ENCODE results near the gene NGFR. TPM values are rescaled to one million over a fixed set of nuclear protein-coding genes. Genes with fewer than 3 reads are reported as not detected.

NGFR gene
- polyA plus RNA-seq, 3 donors = 4.3 to 4.7 (median 4.4) TPM

DNA sequence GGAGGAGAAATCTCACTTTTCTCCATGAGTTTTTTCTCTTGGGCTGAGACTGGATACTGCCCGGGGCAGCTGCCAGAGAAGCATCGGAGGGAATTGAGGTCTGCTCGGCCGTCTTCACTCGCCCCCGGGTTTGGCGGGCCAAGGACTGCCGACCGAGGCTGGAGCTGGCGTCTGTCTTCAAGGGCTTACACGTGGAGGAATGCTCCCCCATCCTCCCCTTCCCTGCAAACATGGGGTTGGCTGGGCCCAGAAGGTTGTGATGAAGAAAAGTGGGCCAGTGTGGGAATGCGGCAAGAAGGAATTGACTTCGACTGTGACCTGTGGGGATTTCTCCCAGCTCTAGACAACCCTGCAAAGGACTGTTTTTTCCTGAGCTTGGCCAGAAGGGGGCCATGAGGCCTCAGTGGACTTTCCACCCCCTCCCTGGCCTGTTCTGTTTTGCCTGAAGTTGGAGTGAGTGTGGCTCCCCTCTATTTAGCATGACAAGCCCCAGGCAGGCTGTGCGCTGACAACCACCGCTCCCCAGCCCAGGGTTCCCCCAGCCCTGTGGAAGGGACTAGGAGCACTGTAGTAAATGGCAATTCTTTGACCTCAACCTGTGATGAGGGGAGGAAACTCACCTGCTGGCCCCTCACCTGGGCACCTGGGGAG, 19.1 kb downstream of the NGFR start:
- no peak for DNase-seq (ENCODE audit: low read depth in 3 of 3, low spot score in 2 of 3)

DNA sequence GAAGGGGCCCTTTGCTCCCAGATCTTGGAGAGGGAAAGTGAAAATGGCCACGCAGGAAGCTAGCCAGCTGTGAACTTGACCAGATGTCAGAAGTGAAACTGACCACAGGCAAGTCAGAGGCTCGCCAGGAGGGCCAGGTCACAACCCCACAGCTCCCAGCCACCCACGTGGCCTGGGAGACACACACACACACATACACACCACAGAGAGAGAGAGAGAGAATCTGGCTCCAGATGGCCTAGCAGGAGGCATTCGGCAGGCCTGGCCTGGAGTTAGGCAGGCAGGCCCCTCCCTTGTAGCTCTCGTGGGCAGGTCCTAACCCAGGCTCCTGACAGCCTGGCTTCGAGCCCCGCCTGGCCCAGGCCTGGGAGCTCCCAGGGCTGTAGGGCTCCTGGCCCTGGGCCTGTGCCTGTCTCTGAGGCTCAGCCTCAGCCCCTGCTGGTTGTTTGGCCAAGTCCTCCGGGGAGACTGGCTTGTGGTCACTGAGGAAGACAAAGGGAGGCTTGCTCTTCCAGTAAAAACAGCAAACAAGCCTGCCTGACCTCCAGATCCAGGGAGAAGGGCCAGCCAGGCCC, 20.2 kb downstream of the NGFR start:
- DNase-seq (ENCODE audit: low read depth in 3 of 3, low spot score in 2 of 3) = peak in 1 of 3 donors; percentile 72

DNA sequence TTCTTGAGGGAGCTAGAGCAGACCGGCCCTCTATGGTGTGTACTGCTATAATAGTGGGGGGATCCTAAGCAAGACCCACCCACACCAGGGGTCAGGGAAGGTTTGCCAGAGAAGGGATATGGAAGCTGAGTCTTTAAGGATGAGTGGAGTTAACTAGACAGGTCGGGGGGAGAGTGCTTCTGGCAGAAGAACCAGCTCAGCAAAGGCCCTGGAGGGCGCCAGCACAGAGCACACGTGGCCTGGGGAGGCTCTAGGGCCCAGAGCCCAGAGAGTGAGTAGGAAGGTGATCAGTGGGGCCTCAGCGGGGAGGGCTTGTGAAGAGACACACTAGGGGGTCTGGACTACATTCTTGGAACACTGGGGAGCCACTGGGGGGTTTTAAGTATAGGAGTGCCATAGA, 21.1 kb downstream of the NGFR start:
- DNase-seq (ENCODE audit: low read depth in 3 of 3, low spot score in 2 of 3) = no peak

DNA sequence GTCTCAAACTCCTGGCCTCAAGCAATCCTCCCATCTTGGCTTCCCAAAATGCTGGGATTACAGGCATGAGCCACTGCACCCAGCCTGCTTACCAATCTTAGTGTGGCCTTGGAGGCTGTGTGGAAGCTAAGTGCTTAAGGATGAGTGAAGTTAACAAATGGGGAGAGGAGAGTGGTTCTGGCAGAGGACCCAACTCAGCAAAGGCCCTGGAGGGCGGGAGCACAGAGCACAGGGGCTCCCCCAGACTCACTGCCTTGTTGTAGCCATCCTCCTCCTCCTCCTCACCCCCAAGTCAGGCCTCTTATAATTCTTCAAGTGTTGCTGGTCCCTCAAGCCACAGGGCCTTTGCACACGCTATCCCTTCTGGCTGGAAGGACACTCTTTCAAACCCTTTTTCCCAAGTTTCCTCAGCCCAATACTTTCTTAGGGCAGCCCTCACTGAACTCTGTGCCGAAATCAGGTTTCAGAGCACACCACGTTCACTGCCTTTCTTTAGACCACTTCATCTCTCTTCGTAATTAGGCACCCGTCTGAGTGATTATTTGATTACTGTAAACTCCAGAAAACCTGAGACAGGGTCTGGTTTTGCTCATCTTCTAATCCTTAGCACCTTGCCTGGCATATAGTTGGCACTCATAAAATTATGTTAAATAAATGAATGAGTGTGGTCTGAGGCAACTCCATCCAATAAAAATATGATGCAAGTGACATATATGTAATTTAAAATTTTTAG, 23.4 kb downstream of the NGFR start:
- DNase-seq (ENCODE audit: low read depth in 3 of 3, low spot score in 2 of 3) = no peak

DNA sequence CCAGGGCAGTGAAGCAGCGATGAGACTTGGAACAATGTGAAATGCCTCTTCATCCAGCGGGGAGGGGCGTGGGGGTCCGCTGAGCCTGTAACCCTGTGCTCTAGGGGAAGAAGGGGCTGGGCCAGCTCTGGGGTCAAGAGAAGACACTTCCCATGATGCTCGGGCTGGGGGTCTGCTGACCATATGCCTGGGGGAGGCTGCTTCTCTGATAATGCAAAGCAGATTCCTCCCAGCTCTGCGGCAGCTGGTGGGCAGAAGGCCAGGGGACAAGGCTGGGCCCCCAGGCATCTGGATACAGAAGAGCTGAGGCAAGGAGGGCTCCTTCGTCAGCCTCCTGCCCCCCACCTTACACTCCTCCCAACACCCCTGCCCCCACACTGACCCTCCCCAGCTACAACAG, 24.7 kb downstream of the NGFR start:
- no peak for DNase-seq (ENCODE audit: low read depth in 3 of 3, low spot score in 2 of 3)

DNA sequence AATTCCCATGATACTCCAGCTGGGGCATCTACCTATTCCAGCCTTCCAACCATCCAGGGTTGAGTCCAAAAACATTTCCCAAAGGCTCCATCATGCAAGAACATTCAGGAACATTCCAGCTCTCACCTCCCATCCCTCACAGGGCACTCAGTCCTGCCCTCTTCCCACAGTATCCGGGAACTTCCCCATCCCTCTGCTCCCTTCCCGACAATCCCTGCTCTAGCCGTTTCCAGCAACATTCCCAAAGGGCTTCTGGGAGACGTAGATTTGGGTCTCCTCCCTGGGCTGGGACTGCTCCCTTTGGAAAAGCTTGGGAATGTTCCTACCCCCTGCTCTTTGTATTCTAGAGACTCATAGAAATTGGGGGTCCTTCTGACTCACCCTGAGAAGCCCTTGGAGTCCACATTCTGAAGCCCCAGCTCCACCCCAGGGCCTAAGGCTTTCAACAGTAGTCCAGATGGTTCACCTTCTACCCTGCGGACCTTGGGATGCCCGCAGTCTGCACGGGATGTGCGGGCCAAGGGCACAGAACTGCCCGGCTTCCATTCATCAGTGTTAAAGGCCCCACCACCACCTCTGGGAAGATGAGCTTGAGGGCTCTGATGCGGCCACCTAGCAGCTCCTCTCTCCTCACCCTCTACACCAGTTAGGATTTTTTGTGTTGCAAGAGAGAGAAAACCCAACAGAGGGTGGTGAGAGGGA, 25.4 kb downstream of the NGFR start:
- no peak for DNase-seq (ENCODE audit: low read depth in 3 of 3, low spot score in 2 of 3)

DNA sequence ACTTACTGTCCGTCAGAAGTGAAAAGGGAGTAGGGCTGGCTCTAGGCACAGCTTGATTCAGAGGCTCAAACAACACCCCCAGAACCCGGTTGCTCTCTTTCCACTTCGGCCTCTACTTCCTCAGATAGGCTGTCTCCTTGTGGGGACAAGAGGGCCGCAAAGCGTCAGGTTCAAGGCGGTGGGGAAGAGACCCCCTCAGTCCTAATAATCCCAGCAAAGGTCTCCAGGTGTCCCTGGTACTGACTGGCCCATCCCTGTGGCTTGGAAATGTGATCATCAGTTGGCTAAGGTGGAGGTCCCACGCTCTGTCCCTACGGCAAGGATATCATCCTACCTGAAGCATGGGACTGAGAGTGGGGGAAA, 26.0 kb downstream of the NGFR start:
- DNase-seq (ENCODE audit: low read depth in 3 of 3, low spot score in 2 of 3) = no peak

DNA sequence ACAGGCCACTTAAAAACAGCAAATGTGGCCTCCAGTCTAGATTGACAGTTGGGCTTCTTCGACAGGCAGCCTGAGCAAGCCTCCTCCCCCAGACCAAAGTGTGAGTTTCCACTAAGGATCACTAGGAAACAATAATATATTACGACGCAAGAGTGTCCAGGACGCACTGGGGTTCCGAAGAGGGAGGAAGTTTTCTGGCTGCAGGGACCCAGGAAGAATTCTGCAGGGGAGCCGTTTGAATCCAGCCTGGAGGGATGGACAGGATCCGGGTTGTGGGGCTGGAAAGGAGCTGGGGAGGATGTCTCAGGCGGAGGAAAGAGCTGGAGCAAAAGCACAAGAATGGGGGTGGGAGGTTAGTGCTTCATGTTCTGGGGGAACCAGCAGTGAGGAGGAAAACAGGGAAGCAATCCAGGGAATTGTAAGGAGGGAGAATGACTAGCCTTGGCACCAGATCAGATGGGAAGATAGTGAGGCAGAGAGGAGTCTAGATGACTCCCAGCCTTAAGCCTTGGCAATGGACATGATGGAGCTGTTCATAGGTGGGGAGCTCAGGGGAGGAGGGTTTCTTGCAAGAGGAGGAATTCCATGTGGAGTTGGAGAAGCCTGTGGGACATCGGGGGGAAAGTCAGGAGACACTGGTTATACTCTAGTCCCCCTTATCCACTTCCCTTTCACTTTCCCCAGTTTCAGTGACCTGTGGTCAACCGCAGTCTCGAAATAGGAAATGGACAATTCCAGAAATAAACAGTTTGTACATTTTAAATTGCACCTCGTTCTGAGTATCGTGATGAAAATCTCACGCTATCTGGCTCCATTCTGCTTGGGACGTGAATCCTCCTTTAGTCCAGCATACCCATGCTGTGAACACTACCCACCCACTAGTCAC, 26.6 kb downstream of the NGFR start:
- DNase-seq (ENCODE audit: low read depth in 3 of 3, low spot score in 2 of 3) = no peak

DNA sequence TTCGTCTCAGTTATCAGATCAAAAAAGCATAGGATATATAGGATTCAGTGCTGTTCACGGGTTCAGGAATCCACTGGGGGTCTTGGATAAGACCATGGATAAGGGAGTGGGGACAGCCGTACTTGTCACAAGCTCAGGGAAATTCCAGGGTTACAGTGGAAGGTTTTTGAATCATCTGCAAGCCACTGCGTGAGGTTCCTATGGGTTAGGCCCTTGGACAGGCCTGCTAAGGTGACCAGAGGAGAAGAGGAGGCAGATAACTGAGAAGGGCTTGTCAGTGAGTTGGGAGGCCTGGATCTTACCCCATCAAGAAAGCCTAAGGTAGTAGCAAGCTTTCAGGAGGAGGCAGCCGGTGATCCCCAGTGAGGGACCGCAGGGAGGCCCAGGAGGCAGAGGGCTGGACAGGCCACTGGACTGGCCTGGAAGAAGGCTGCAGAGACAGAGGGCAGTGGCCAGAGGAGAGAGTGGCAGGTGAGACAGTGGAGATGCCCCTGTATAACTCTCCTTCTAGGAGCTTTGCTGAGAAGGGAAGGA, 27.3 kb downstream of the NGFR start:
- DNase-seq (ENCODE audit: low read depth in 3 of 3, low spot score in 2 of 3) = no peak

DNA sequence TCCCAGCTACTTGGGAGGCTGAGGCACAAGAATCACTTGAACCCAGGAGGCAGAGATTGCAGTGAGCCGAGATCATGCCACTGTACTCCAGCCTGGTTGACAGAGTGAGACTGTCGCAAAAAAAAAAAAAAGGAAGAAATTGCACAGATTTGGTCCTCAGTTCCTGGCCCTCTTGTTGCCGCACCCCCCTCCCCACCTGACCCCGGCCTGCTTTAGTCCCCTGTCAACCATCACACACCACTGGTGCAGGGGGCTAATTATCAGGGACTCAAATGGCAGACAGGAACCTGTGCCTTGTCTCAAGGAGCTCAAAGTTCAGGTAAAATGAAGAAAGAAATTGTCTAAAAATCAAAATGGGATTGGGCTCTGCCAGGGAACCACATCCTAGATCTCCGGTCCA, 28.1 kb downstream of the NGFR start:
- no peak for DNase-seq (ENCODE audit: low read depth in 3 of 3, low spot score in 2 of 3)

DNA sequence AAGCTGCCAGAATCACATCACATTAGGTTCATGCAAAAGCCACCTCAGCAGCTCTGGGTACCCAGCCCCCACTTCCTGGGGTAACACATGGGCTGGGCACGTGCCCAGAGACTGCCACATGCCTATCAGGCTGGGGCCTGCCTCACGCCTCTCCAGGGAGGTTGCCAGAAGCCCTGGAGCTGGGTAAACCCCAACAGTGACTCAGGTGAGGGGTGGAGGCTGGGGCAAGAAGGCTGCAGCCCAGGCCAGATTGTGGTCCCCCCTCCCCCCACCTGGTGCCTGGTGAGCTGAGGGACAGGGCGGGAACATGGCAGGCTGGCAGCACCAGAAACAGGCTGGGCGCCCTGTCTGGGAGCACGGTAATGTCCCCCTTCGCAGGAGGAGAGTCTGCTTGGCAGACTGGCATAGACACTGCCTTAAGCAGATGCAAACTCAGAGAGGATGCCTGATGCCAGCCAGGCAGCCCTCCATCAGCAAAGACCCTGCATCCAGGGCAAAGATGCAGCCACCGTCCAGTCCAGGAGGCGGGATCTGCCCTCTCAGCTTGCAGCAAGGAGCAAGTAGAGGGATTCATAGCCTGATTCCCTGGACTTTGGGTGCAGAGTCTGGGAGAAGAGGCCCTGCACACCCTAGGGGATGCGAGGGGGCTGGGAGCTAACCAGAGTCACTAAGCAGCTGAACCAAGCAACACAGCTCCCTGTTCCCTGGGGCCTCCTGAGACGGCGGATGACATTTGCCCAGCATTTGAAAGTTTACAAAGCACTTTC, 28.8 kb downstream of the NGFR start:
- DNase-seq (ENCODE audit: low read depth in 3 of 3, low spot score in 2 of 3) = no peak

DNA sequence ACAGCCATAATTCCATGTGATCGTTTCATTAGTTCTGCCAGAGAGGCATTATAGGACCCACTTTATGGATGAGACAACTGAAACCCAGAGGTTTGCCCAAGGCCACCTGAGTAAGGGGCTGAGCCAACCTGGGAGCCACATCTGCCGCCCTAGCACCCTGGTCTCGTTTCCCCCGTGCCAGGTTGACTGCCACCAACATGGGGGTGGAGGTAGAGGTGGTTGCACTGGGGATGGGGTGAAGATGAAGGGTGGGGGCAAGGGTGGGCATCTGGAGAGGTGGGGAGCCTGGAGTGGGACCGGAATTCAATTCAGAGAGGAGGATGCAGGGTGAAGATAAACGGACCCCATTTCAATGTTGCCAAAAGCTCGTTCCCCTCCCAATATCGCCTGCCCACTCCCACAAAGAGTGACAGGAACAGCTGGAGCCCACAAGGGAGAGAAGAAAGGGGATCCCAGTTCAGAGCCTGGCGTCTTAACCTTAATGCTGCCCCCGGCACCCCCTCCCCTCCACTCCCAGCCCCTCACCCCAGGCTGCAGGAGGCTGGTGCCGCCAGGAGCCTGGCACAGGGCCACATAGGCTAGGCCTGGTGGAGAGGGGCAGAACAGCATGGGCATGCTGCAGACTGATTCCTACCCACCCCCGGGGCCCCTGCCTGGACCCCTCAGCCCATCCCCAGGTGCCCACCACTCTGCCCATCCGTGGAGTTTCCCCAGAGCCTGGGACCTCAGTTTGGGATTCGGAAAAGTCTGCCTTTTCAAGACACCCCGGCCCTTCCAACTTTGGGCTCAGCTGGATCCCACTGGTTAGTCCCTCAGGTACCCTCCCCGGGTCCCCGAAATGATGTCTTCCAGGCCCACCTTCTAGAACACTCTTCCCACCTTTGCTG, 29.6 kb downstream of the NGFR start:
- no peak for DNase-seq (ENCODE audit: low read depth in 3 of 3, low spot score in 2 of 3)

DNA sequence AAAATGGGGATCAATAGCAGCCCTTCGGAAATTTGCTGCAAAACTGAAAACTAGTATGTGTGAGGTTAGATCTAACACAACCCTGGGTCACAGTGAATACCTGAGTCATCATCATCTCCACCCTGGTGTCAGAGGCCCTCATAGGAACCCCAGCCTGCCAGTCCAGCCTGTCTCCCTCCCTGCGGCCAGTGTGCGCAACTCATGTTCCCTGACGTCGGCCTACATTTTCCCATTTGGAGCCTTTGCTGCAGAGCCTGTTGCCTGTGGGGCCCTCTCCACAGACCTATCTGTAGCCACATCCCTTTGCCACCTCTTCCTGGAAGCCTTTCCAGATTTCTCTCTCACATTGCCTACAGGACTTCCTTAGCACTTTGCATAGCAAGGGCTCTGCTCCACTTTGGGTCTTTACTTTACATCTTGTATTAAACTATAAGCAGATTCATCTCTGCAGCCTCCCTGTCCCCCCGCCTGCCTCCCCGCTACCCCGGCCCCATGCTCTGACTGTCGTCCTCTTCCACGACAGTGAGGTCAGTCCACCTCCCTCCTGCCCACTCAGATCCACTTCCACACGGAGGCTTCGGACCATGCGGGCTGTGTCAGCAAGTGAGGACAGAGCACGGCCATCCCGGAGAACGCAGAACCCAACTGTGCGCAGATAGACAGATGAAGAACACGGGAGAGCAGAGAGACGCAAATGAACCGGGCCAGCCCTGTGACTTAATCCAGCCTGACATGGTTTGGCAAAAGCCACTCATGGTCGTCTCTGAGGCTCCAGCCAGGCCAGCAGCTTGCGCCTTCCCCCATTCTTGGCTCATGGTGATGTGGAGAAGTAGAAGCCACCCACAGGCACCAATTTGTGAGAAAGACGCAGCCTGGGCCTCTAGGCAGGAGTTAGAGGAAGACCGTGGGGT, 31.0 kb downstream of the NGFR start:
- DNase-seq (ENCODE audit: low read depth in 3 of 3, low spot score in 2 of 3) = no peak

DNA sequence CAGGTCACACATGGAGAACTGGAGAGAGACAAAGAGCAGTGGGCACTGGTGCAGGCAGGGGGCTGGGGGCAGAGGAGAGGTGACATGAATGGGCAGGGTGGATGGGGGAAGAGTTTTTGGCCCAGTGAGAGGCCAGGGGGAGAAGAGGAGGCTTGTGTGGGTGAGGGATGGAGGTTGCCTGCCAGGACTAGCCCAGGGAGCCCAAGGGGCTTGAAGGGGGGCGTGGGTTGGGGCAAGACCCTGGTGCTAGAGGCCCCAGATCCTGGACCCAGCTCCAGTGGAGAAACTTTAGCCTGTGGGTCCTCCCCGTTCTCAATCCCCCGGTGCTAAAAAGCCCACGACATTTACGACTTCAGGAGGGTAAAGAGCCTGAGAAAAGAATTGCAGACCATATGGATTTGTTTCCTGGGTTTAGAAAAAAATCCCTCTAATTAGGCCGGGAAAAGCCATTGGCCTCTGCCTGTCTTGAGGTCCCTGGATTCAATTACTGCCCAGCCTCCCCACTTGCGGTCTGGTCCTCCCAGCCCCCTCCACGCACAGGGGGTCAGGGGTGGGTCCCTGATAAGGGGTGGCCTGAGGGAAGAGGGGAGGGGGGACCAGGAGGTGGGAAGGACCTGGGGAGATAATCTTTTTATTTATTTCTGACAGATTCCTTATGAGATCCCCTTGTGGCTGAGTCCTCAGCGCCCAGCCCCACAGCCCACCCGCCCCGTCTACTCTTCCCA, 33.0 kb downstream of the NGFR start:
- no peak for DNase-seq (ENCODE audit: low read depth in 3 of 3, low spot score in 2 of 3)

DNA sequence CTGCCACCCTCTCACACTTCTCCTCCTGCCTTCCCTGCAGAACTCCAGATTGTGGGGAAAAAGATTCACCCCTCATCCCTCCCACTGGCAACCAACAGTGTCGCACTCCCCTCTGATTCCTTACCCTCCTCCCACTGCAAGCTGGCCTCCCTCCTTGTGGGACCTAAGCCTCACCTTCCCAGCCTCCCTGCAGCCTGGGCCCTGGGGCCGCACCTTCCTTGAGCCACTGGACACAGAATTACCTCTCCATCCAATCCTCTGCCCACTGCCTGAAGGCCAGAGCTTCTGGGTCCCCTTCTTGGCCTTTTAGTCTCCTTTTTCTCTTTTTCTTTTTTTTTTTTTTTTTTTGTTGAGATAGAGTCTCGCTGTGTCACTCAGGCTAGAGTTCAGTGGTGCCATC, 33.9 kb downstream of the NGFR start:
- no peak for DNase-seq (ENCODE audit: low read depth in 3 of 3, low spot score in 2 of 3)

DNA sequence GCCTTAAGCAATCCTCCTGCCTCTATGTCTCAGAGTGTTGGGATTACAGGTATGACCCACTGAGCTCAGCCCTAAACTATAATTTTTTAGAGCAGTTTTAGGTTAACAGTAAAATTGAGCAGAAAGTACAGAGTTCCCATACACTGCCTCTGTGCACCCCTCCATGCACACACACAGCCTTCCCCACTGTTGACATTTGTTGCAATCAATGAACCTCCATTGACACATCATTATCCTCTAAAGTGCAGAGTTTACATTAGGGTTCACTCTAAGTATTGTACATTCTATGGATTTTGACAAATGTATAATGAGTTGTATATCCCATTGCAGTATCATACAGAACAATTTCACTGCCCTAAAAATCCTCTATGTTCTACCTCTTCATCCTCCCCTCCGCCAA, 35.0 kb downstream of the NGFR start:
- DNase-seq (ENCODE audit: low read depth in 3 of 3, low spot score in 2 of 3) = no peak

DNA sequence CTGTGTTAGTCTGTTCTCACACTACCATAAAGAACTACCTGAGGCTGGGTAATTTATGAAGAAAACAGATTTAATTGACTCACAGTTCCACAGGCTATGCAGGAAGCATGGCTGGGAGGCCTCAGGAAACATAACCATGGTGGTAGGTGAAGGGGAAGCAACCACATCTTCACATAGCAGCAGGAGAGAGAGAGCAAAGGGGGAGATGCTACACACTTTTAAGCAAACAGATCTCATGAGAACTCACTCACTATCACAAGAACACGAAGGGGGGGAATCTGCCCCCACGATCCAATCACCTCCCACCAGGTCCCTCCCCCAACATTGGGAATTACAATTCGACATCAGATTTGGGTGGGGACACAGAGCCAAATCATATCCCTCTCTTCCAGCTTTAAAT, 48.8 kb downstream of the NGFR start:
- DNase-seq (ENCODE audit: low read depth in 3 of 3, low spot score in 2 of 3) = no peak

Data from right renal cortex interstitium (tissue), 3 donors.